K562 (cell line): ENCODE results near the gene RHBG. TPM values are rescaled to one million over a fixed set of nuclear protein-coding genes. Genes with fewer than 3 reads are reported as not detected.

Experiments used
- ATAC-seq: fragments of 200-7000 bp; cut with Tn5 transposase; 3 replicates; pipeline ENCODE4 v1.9.1; 2020; ENCODE audit warnings: moderate library complexity
- BruUV-seq: library from RNA; stranded (reverse); fragments of 400-500 nt; replicated peaks from 2 replicates; lab custom pipeline; 2021; lab: Mats Ljungman, UMichigan
- CTCF ChIA-PET: fragments of 300-600 bp; formaldehyde crosslinking; extraction: SDS; loops from one replicate; lab custom pipeline; 2021; ENCODE audit warnings: low intra/inter-chr PET ratio; lab: Yijun Ruan, JAX
- POLR2A ChIA-PET: fragments of 300-600, 350-650 bp; sonication (Branson Sonifier 250); formaldehyde crosslinking; extraction: SDS; loops from one replicate; lab custom pipeline; 2021; ENCODE audit warnings: antibody characterized with exemption, inconsistent platforms; lab: Yijun Ruan, JAX
- DNase-seq, 4 experiments: peaks; one replicate each; pipeline versions ENCODE4 v3.0.0 to v3.0.0-alpha.2; 2011 to 2018; ENCODE audit warnings: low spot score in 3 of 4, mixed read lengths in 3 of 4; ENCODE audit errors: extremely low read depth in 1 of 4
- FAIRE-seq: peaks from 2 replicates; lab custom pipeline; 2011; peaks lifted over from hg19 to GRCh38; lab: Jason Lieb, UNC
- H2AFZ ChIP-seq: 2 replicates; pipeline ENCODE4 v1.6.0; 2011; ENCODE audit warnings: low read depth, low read length, control low read depth, inconsistent platforms
- H3K27ac ChIP-seq: fragments of 200-600 bp; 3 replicates; pipeline ENCODE4 v1.8.0; 2011; ENCODE audit warnings: low read depth, mild to moderate bottlenecking, control low read depth, inconsistent platforms, low read length, moderate library complexity, mixed read lengths; ENCODE audit errors: extremely low read depth
- H3K27me3 ChIP-seq, 2 experiments: fragments of 300-600 bp in 1 of 2; 2 replicates in 1 of 2; 3 replicates in 1 of 2; pipeline versions ENCODE4 v1.6.0 to v1.8.0; 2011; ENCODE audit warnings: inconsistent platforms in 2 of 2, low read length in 2 of 2, mild to moderate bottlenecking in 1 of 2, mixed read lengths in 1 of 2, moderate library complexity in 1 of 2; ENCODE audit not compliant: control insufficient read depth in 2 of 2, insufficient read depth in 2 of 2
- H3K36me3 ChIP-seq: fragments of 300-600 bp; 3 replicates; pipeline ENCODE4 v1.8.0; 2011; ENCODE audit warnings: mild to moderate bottlenecking, low read length, inconsistent platforms; ENCODE audit not compliant: control insufficient read depth, insufficient read depth
- H3K4me1 ChIP-seq, 2 experiments: fragments of 200-600 bp in 1 of 2; replicated peaks in 1 of 2; 2 replicates in 1 of 2; 3 replicates in 1 of 2; pipeline versions ENCODE4 v1.5.1 to v1.8.0; 2011; ENCODE audit warnings: inconsistent platforms in 2 of 2, low read length in 2 of 2, mild to moderate bottlenecking in 1 of 2, mixed read lengths in 1 of 2, moderate library complexity in 1 of 2; ENCODE audit not compliant: control insufficient read depth in 2 of 2, insufficient read depth in 2 of 2
- H3K4me2 ChIP-seq: 2 replicates; pipeline ENCODE4 v1.6.1; 2011; ENCODE audit warnings: low read length, control low read depth, inconsistent platforms, mixed read lengths; ENCODE audit not compliant: insufficient read depth
- H3K4me3 ChIP-seq: fragments of 200-600 bp; sonication (generic), shearing (Covaris generic); 2 replicates; pipeline ENCODE4 v1.5.1; 2016; ENCODE audit warnings: control low read depth, inconsistent platforms
- H3K79me2 ChIP-seq: fragments of 200-600 bp; 3 replicates; pipeline ENCODE4 v1.8.0; 2011; ENCODE audit warnings: low read length, inconsistent platforms; ENCODE audit not compliant: control insufficient read depth, insufficient read depth
- H3K9ac ChIP-seq, 2 experiments: 2 replicates each; pipeline versions ENCODE4 v1.6.0 to v1.6.1; 2011; ENCODE audit warnings: low read depth in 2 of 2, low read length in 2 of 2, control low read depth in 1 of 2, inconsistent platforms in 1 of 2, mild to moderate bottlenecking in 1 of 2, mixed read lengths in 1 of 2; ENCODE audit not compliant: insufficient read depth in 1 of 2
- H3K9me1 ChIP-seq: one replicate; pipeline ENCODE4 v1.6.0; 2011; ENCODE audit warnings: inconsistent platforms, mild to moderate bottlenecking, low read length, moderate library complexity; ENCODE audit not compliant: control insufficient read depth, insufficient read depth
- H3K9me3 ChIP-seq: replicated peaks from 2 replicates; pipeline ENCODE4 v1.5.1; 2011; ENCODE audit warnings: low read depth, low read length, inconsistent platforms; ENCODE audit not compliant: control insufficient read depth, insufficient read depth
- H4K20me1 ChIP-seq: replicated peaks from 2 replicates; pipeline ENCODE4 v1.6.1; 2011; ENCODE audit warnings: low read length, inconsistent platforms, mixed read lengths; ENCODE audit not compliant: control insufficient read depth, insufficient read depth
- CSDE1 ChIP-seq, 2 experiments: fragments of 450-650 bp; IDR thresholded peaks; 2 replicates each; pipeline ENCODE4 v1.6.1; 2016; ENCODE audit warnings: mild to moderate bottlenecking in 1 of 2
- HLTF ChIP-seq: fragments of 450-650 bp; IDR thresholded peaks from 2 replicates; pipeline ENCODE4 v1.6.1; 2016
- NBN ChIP-seq: fragments of 450-650 bp; IDR thresholded peaks from 2 replicates; pipeline ENCODE4 v1.6.1; 2016; ENCODE audit warnings: low read depth, mild to moderate bottlenecking
- PRPF4 ChIP-seq: fragments of 200-400 bp; formaldehyde crosslinking; IDR thresholded peaks from one replicate; pipeline ENCODE4 v1.6.1; 2017; ENCODE audit warnings: low read length, low read depth, mild to moderate bottlenecking; ENCODE audit not compliant: insufficient read depth, poor library complexity, severe bottlenecking
- SMARCA4 ChIP-seq: fragments of 450-650 bp; IDR thresholded peaks from 2 replicates; pipeline ENCODE4 v1.6.1; 2016
- SRSF1 ChIP-seq: fragments of 200-400 bp; formaldehyde crosslinking; IDR thresholded peaks from 2 replicates; pipeline ENCODE4 v1.6.1; 2017; ENCODE audit warnings: mild to moderate bottlenecking, low read depth, low read length, moderate library complexity
- ZC3H8 ChIP-seq: fragments of 450-650 bp; IDR thresholded peaks from 2 replicates; pipeline ENCODE4 v1.6.1; 2017
- ZNF431 ChIP-seq: sonication (generic); formaldehyde crosslinking; IDR thresholded peaks from 2 replicates; pipeline ENCODE4 v1.8.0; 2022; ENCODE audit warnings: mild to moderate bottlenecking, missing genetic modification reagents
- ZNF707 ChIP-seq: fragments of 250-450 bp; sonication (Bioruptor Pico); conservative IDR thresholded peaks from 2 replicates; pipeline ENCODE4 v1.8.0; 2022; ENCODE audit warnings: inconsistent platforms, mild to moderate bottlenecking, moderate library complexity
- WGBS: fragments of 100-300 bp; shearing (Covaris generic); methylation state at CpG from one replicate; pipeline ENCODE4 v1.1.6; 2016; ENCODE audit warnings: low coverage, mixed read lengths; ENCODE audit not compliant: insufficient coverage; ENCODE audit errors: missing lambda C conversion rate; 5-methylcytosine and 5-hydroxymethylcytosine counted together
- in situ Hi-C: fragments of 300-500 bp; cut with MboI; formaldehyde crosslinking; loops from 4 replicates; pipeline ENCODE4 v1.15.0; 2018; ENCODE audit warnings: inconsistent platforms, mixed read lengths
- intact Hi-C: fragments of 100-400 bp; cut with micrococcal nuclease; formaldehyde crosslinking; loops from 2 replicates; pipeline ENCODE4 v1.14.2; 2022
- polyA plus RNA-seq, 8 experiments: library from polyadenylated mRNA; depleted of rRNA in 4 of 8; stranded (reverse) in 5 of 8; unstranded in 3 of 8; fragments of >200 nt; fragmentation: Nextera tagmentation in 2 of 8; fragmentation: Illumina TruSeq in 1 of 8; extraction: Ambion mirVana in 2 of 8; extraction: Trizol in 1 of 8; gene quantifications; 2 replicates each; pipeline versions ENCODE4 v1.2.1 to v1.2.3, GENCODE V29; 2011 to 2014; ENCODE audit warnings: inconsistent platforms in 1 of 8, missing spikeins in 1 of 8
- total RNA-seq, 7 experiments: library from RNA; depleted of rRNA in 6 of 7; stranded (reverse); fragments of >200 nt in 6 of 7; fragmentation: Illumina TruSeq in 2 of 7; extraction: Trizol in 2 of 7; gene quantifications; 2 replicates each; pipeline versions ENCODE4 v1.2.1 to v1.2.3, GENCODE V29; 2011 to 2021; ENCODE audit warnings: low replicate concordance in 1 of 7
- TF ChIP-seq, protein P1 (sequence below): sonication (generic); formaldehyde crosslinking; IDR thresholded peaks from 2 replicates; pipeline ENCODE4 v1.8.0; 2022; ENCODE audit warnings: missing genetic modification reagents, mild to moderate bottlenecking, moderate library complexity, borderline replicate concordance
- TF ChIP-seq, protein P2 (sequence below): fragments of 450-650 bp; conservative IDR thresholded peaks from 2 replicates; pipeline ENCODE4 v1.6.1; 2016; ENCODE audit warnings: missing genetic modification characterization, low read depth, mild to moderate bottlenecking, control low read depth, missing compliant biosample characterization
- TF ChIP-seq, protein P3 (sequence below), 2 experiments: IDR thresholded peaks in 1 of 2; conservative IDR thresholded peaks in 1 of 2; 2 replicates each; pipeline ENCODE4 v1.6.1; 2016; ENCODE audit warnings: low read depth in 2 of 2, mild to moderate bottlenecking in 1 of 2, missing compliant biosample characterization in 1 of 2, missing genetic modification characterization in 1 of 2, moderate library complexity in 1 of 2
- TF ChIP-seq, protein P4 (sequence below): sonication (generic); formaldehyde crosslinking; IDR thresholded peaks from 2 replicates; pipeline ENCODE4 v1.8.0; 2023; ENCODE audit warnings: mild to moderate bottlenecking, missing genetic modification reagents

RHBG gene
- total and polyA plus RNA-seq, 9 of the 15 experiments (the other 6 are each of a cell fraction or from before 2014, with no cell fraction given), result not detected

DNA sequence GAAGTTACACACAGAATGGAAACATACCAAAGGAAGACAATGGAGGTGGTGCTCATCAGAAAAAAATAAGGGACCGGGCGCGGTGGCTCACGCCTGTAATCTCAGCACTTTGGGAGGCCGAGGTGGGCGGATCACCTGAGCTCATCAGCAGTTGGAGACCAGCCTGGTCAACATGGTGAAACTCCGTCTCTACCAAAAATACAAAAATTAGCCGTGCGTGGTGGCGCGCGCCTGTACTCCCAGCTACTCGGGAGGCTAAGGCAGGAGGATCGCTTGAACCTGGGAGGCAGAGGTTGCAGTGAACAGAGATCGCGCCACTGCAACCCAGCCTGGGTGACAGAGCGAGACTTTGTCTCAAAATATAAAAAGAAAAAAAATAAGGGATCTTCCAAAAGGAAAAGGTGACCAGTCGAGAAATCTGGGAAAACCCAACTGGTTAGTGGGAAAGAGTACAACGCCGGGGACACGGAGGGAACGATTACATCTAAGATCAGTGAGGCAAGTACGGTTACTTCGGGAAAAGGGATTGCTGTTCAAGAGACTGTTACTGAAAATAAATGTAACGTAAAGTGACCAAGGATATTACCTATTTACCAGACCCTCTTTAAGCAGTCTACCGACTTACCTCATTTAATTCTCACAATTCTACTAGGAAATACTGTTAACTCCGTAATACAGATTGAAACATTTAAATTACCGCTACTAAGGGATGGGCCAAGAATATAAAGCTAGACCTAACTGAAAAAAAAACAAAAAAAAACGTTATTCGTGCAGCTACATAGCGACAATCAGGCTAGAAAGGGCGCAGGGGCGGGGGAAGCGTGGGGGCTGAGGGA is 31.7 kb upstream of the RHBG start (continued):
- TF ChIP-seq, protein P1, sequence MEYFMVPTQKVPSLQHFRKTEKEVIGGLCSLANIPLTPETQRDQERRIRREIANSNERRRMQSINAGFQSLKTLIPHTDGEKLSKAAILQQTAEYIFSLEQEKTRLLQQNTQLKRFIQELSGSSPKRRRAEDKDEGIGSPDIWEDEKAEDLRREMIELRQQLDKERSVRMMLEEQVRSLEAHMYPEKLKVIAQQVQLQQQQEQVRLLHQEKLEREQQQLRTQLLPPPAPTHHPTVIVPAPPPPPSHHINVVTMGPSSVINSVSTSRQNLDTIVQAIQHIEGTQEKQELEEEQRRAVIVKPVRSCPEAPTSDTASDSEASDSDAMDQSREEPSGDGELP (CRISPR knock-in tag), result 0 out of 2 replicates have a peak, but pooled peaks have one; percentile 25
- TF ChIP-seq CSDE1 (IDR thresholded peaks at IDR 0.05) (0 out of 4 replicates have a peak, but pooled peaks of 1 of the 2 experiments have one; percentile 18), ZNF707 (CRISPR knock-in tag) (no peak), SRSF1 (no peak), SMARCA4 (no peak; the same call in 1 of the 2 replicates)
- TF ChIP-seq, protein P2, sequence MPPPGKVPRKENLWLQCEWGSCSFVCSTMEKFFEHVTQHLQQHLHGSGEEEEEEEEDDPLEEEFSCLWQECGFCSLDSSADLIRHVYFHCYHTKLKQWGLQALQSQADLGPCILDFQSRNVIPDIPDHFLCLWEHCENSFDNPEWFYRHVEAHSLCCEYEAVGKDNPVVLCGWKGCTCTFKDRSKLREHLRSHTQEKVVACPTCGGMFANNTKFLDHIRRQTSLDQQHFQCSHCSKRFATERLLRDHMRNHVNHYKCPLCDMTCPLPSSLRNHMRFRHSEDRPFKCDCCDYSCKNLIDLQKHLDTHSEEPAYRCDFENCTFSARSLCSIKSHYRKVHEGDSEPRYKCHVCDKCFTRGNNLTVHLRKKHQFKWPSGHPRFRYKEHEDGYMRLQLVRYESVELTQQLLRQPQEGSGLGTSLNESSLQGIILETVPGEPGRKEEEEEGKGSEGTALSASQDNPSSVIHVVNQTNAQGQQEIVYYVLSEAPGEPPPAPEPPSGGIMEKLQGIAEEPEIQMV, result no peak

DNA sequence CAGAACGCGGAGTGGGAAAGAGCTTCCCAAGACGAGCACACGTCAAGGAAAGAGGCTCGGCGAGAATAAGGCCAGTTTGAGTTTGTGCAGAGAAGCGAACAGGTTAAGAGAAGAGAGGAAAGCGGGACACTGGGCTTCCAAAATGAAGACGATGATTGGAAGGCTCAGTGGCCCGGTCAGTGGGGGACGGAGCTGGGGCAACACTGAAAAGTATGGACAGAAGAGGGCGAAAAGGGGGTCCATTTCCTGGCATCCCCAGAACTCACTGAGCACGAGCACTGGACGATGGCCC is 31.2 kb upstream of the RHBG start:
- CTCF ChIA-PET, result interaction anchor here (0.6 kb wide), 1 partner anchor 108 kb away, joined by 3 read pairs; no protein-coding TSS in a partner anchor
- H2AFZ ChIP-seq, result peak overlapping the region; percentile 89
- H4K20me1 ChIP-seq, result peaks cover 20% of the 10 kb centered on the region
- FAIRE-seq, result no peak
- in situ Hi-C loops (no loop called here), intact Hi-C loops (loop anchor here (5.0 kb wide), 1 partner anchor 164 kb away; the partner anchor contains the start of gene MEF2D)
- H3K4me1 ChIP-seq, result peaks cover 0 to 9% of the 10 kb centered on the region in 2 experiments; a peak in 3 of 5 replicates
- H3K27me3 ChIP-seq, result no peaks in the 10 kb centered on the region
- H3K9me3 ChIP-seq, result no peaks in the 10 kb centered on the region
- peak; percentile 54 for ATAC-seq
- no peak for DNase-seq
- WGBS, result 0% methylated on average over 11 of the region's 14 CpGs
- H3K9me1 ChIP-seq, result no peaks in the 10 kb centered on the region
- peak overlapping the region; percentile 63 for H3K4me3 ChIP-seq
- POLR2A ChIA-PET, result interaction anchor here (0.6 to 1.2 kb wide), 10 partner anchors 15 to 124 kb away, joined by 3 to 5 read pairs (median 3); no protein-coding TSS in a partner anchor
- peak overlapping the region; percentile 90 for H3K4me2 ChIP-seq
- peak overlapping the region; percentile 86 for H3K27ac ChIP-seq
- BruUV-seq, result no TSS peak
- peaks cover 54% of the 10 kb centered on the region for H3K79me2 ChIP-seq
- peak overlapping the region; percentile 91 to 96 for H3K9ac ChIP-seq
- peaks cover 40% of the 10 kb centered on the region for H3K36me3 ChIP-seq
- TF ChIP-seq ZC3H8 (0 out of 2 replicates have a peak, but pooled peaks have one; percentile 12), PRPF4 (no peak), HLTF (0 out of 2 replicates have a peak, but pooled peaks have one; percentile 72), NBN (peak; percentile 47; the same call in 1 of the 2 replicates), ZNF431 (0 out of 2 replicates have a peak, but pooled peaks have one; percentile 6)
- TF ChIP-seq, protein P3, sequence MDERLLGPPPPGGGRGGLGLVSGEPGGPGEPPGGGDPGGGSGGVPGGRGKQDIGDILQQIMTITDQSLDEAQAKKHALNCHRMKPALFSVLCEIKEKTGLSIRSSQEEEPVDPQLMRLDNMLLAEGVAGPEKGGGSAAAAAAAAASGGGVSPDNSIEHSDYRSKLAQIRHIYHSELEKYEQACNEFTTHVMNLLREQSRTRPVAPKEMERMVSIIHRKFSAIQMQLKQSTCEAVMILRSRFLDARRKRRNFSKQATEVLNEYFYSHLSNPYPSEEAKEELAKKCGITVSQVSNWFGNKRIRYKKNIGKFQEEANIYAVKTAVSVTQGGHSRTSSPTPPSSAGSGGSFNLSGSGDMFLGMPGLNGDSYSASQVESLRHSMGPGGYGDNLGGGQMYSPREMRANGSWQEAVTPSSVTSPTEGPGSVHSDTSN (CRISPR knock-in tag; IDR thresholded peaks at IDR 0.05; ENCODE audit: low read depth), result no peak
- TF ChIP-seq, protein P3 (tag; conservative IDR thresholded peaks at IDR 0.05; ENCODE audit: low read depth), result no peak
- TF ChIP-seq, protein P4, sequence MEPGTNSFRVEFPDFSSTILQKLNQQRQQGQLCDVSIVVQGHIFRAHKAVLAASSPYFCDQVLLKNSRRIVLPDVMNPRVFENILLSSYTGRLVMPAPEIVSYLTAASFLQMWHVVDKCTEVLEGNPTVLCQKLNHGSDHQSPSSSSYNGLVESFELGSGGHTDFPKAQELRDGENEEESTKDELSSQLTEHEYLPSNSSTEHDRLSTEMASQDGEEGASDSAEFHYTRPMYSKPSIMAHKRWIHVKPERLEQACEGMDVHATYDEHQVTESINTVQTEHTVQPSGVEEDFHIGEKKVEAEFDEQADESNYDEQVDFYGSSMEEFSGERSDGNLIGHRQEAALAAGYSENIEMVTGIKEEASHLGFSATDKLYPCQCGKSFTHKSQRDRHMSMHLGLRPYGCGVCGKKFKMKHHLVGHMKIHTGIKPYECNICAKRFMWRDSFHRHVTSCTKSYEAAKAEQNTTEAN (CRISPR knock-in tag), result 0 out of 2 replicates have a peak, but pooled peaks have one; percentile 13
